Fibroblast of pulmonary artery (primary cell): ENCODE measurements around the gene PTK7.

Experiments used
- DNase-seq: peaks from one replicate; pipeline ENCODE4 v3.0.0-alpha.2; 2010; ENCODE audit warnings: low read depth
- H3K4me3 ChIP-seq: replicated peaks from 2 replicates; pipeline ENCODE4 v1.5.1; 2011; ENCODE audit warnings: low read depth, mild to moderate bottlenecking, control low read depth, low read length, moderate library complexity
- CTCF ChIP-seq: IDR thresholded peaks from 2 replicates; pipeline ENCODE4 v1.5.1; 2011; ENCODE audit warnings: mild to moderate bottlenecking, control low read depth, low read length, inconsistent platforms; ENCODE audit errors: missing control alignments

Gene PTK7

GRCh38 chr6:43120101-43120763 lies 44.1 kb downstream of the PTK7 start:
- no peak overlapping the region for H3K4me3 ChIP-seq
- DNase-seq = no peak
- TF ChIP-seq CTCF = no peak

- peak; percentile 98 for DNase-seq
- peak; percentile 15 for TF ChIP-seq CTCF
- no peak overlapping the region for H3K4me3 ChIP-seq
These were observed 45.1 kb downstream of the PTK7 start for GRCh38 chr6:43120944-43121913.

GRCh38 chr6:43122146-43122545 lies 46.0 kb downstream of the PTK7 start:
- no peak for DNase-seq
- TF ChIP-seq CTCF = no peak
- no peak overlapping the region for H3K4me3 ChIP-seq

- TF ChIP-seq CTCF = no peak
- DNase-seq = no peak
- H3K4me3 ChIP-seq = no peak overlapping the region
These were observed 47.6 kb downstream of the PTK7 start for GRCh38 chr6:43123461-43124314.

GRCh38 chr6:43124481-43124880 lies 48.4 kb downstream of the PTK7 start:
- no peak for DNase-seq
- no peak for TF ChIP-seq CTCF

GRCh38 chr6:43125119-43125518 lies 49.0 kb downstream of the PTK7 start:
- H3K4me3 ChIP-seq = no peak overlapping the region
- no peak for TF ChIP-seq CTCF
- peak; percentile 41 for DNase-seq

More at GRCh38 chr6:43124481-43124880, 48.4 kb downstream of the PTK7 start:
- H3K4me3 ChIP-seq = no peak overlapping the region
